NB4 (cell line): ENCODE measurements around the gene SNUPN.

Experiments used
- CTCF ChIP-seq: IDR thresholded peaks from one replicate; pipeline ENCODE4 v1.5.1; 2012; ENCODE audit warnings: low read depth, low read length
- MAX ChIP-seq: IDR thresholded peaks from 2 replicates; pipeline ENCODE4 v1.6.1; 2011; ENCODE audit warnings: low read depth, low read length
- POLR2A ChIP-seq: IDR thresholded peaks from 2 replicates; pipeline ENCODE4 v1.6.1; 2011; ENCODE audit warnings: mild to moderate bottlenecking; ENCODE audit not compliant: insufficient read length; ENCODE audit errors: extremely low read depth

GRCh38 chr15:75653347-75653913 is 27.9 kb upstream of the SNUPN start:
- TF ChIP-seq CTCF (no peak), MAX (no peak), POLR2A (no peak)
